OCI-LY1 (cell line): ENCODE results near the gene FABP7.

ENCODE experiments used
- H2AFZ ChIP-seq: fragments of 200-600 bp; sonication (generic), shearing (Covaris generic); 2 replicates; pipeline ENCODE4 v1.6.0; 2014; ENCODE audit warnings: antibody characterized with exemption, mild to moderate bottlenecking, low read length
- H3F3A ChIP-seq: fragments of 200-600 bp; sonication (generic), shearing (Covaris generic); 2 replicates; pipeline ENCODE4 v1.6.0; 2014; ENCODE audit warnings: mild to moderate bottlenecking, antibody characterized with exemption, low read length, moderate library complexity; ENCODE audit not compliant: insufficient read depth
- H3K27ac ChIP-seq: fragments of 200-600 bp; sonication (generic); 2 replicates; pipeline ENCODE4 v1.5.1; 2014; ENCODE audit warnings: low read length, mixed run types, mild to moderate bottlenecking, low read depth; ENCODE audit not compliant: poor library complexity, severe bottlenecking
- H3K27me3 ChIP-seq: fragments of 200-600 bp; sonication (generic); 2 replicates; pipeline ENCODE4 v1.6.0; 2014; ENCODE audit warnings: antibody characterized with exemption, mild to moderate bottlenecking, low read length, moderate library complexity; ENCODE audit not compliant: insufficient read depth
- H3K36me3 ChIP-seq: fragments of 200-600 bp; sonication (generic); 2 replicates; pipeline ENCODE4 v1.6.1; 2014; ENCODE audit warnings: mild to moderate bottlenecking, antibody characterized with exemption, low read length, moderate library complexity, mixed read lengths; ENCODE audit not compliant: insufficient read depth
- H3K4me1 ChIP-seq: fragments of 200-600 bp; sonication (generic); 2 replicates; pipeline ENCODE4 v1.5.1; 2014; ENCODE audit warnings: mild to moderate bottlenecking, low read length, moderate library complexity; ENCODE audit not compliant: insufficient read depth, severe bottlenecking
- H3K4me2 ChIP-seq: fragments of 200-600 bp; sonication (generic), shearing (Covaris generic); 2 replicates; pipeline ENCODE4 v1.6.1; 2014; ENCODE audit warnings: low read length
- H3K4me3 ChIP-seq: fragments of 200-600 bp; sonication (generic); 2 replicates; pipeline ENCODE4 v1.5.1; 2014; ENCODE audit warnings: low read length, low read depth, mild to moderate bottlenecking, mixed read lengths; ENCODE audit not compliant: poor library complexity, severe bottlenecking
- H3K79me2 ChIP-seq: fragments of 200-600 bp; shearing (Covaris generic); 2 replicates; pipeline ENCODE4 v1.6.1; 2016; ENCODE audit warnings: mixed run types, low read length, mixed read lengths; ENCODE audit not compliant: insufficient read depth
- H3K9ac ChIP-seq: fragments of 200-600 bp; sonication (generic), shearing (Covaris generic); 2 replicates; pipeline ENCODE4 v1.6.1; 2014; ENCODE audit warnings: mild to moderate bottlenecking, low read length, mixed read lengths
- H3K9me2 ChIP-seq: fragments of 200-600 bp; sonication (generic), shearing (Covaris generic); 2 replicates; pipeline ENCODE4 v1.6.1; 2014; ENCODE audit warnings: low read depth, mild to moderate bottlenecking, low read length, mixed read lengths
- H3K9me3 ChIP-seq: fragments of 200-600 bp; shearing (Covaris generic); 2 replicates; pipeline ENCODE4 v1.6.1; 2014; ENCODE audit warnings: low read length, mixed read lengths
- H4K20me1 ChIP-seq: fragments of 200-600 bp; sonication (generic), shearing (Covaris generic); 2 replicates; pipeline ENCODE4 v1.6.0; 2016; ENCODE audit warnings: mild to moderate bottlenecking, low read length; ENCODE audit not compliant: insufficient read depth
- CTCF ChIP-seq: fragments of 200-600 bp; sonication (generic), shearing (Covaris generic); IDR thresholded peaks from 2 replicates; pipeline ENCODE4 v1.5.1; 2017; ENCODE audit warnings: mild to moderate bottlenecking, antibody characterized with exemption, low read length, moderate library complexity, mixed read lengths
- EZH2 ChIP-seq: fragments of 200-600 bp; sonication (generic), shearing (Covaris generic); IDR thresholded peaks from 2 replicates; pipeline ENCODE4 v1.8.0; 2017; ENCODE audit warnings: borderline replicate concordance, mixed run types, mild to moderate bottlenecking, antibody characterized with exemption, low read length, moderate library complexity, mixed read lengths

Gene FABP7

GRCh38 chr6:122772724-122773415 is 6.6 kb upstream of the FABP7 start:
- H3K4me1 ChIP-seq, result no peaks in the 10 kb centered on the region
- H3K4me2 ChIP-seq, result no peak overlapping the region

GRCh38 chr6:122775975-122776374 is 3.5 kb upstream of the FABP7 start:
- no peaks in the 10 kb centered on the region for H3F3A ChIP-seq
- no peaks in the 10 kb centered on the region for H3K9me3 ChIP-seq
- H4K20me1 ChIP-seq, result no peaks in the 10 kb centered on the region
- TF ChIP-seq CTCF (no peak), EZH2 (no peak)
- no peaks in the 10 kb centered on the region for H3K27me3 ChIP-seq
- H3K4me2 ChIP-seq, result no peak overlapping the region
- H3K4me1 ChIP-seq, result no peaks in the 10 kb centered on the region
- H3K27ac ChIP-seq, result no peak overlapping the region
- no peak overlapping the region for H3K9ac ChIP-seq
- no peaks in the 10 kb centered on the region for H3K79me2 ChIP-seq
- H2AFZ ChIP-seq, result no peak overlapping the region
- no peaks in the 10 kb centered on the region for H3K36me3 ChIP-seq
- no peak overlapping the region for H3K4me3 ChIP-seq
- H3K9me2 ChIP-seq, result no peaks in the 10 kb centered on the region

More at GRCh38 chr6:122772724-122773415, 6.6 kb upstream of the FABP7 start:
- no peak overlapping the region for H3K4me3 ChIP-seq
- H2AFZ ChIP-seq, result no peak overlapping the region
- no peaks in the 10 kb centered on the region for H3K27me3 ChIP-seq
- H3F3A ChIP-seq, result no peaks in the 10 kb centered on the region
- H3K9me2 ChIP-seq, result no peaks in the 10 kb centered on the region
- H3K79me2 ChIP-seq, result no peaks in the 10 kb centered on the region
- H4K20me1 ChIP-seq, result no peaks in the 10 kb centered on the region
- H3K36me3 ChIP-seq, result no peaks in the 10 kb centered on the region
- no peak overlapping the region for H3K27ac ChIP-seq
- TF ChIP-seq CTCF (no peak), EZH2 (no peak)
- H3K9ac ChIP-seq, result no peak overlapping the region
- H3K9me3 ChIP-seq, result no peaks in the 10 kb centered on the region

GRCh38 chr6:122778302-122778701 is 1.2 kb upstream of the FABP7 start:
- no peak overlapping the region for H3K4me2 ChIP-seq
- no peak for TF ChIP-seq EZH2
- no peak for TF ChIP-seq CTCF
- H3F3A ChIP-seq, result no peaks in the 10 kb centered on the region

More at GRCh38 chr6:122778302-122778701, 1.2 kb upstream of the FABP7 start:
- no peaks in the 10 kb centered on the region for H3K9me3 ChIP-seq
- H3K9ac ChIP-seq, result no peak overlapping the region
- no peaks in the 10 kb centered on the region for H3K36me3 ChIP-seq
- no peak overlapping the region for H3K4me3 ChIP-seq
- H3K9me2 ChIP-seq, result no peaks in the 10 kb centered on the region
- H2AFZ ChIP-seq, result no peak overlapping the region
- H4K20me1 ChIP-seq, result no peaks in the 10 kb centered on the region
- no peaks in the 10 kb centered on the region for H3K79me2 ChIP-seq
- H3K27me3 ChIP-seq, result peaks cover 3% of the 10 kb centered on the region; the same call in 1 of the 2 replicates
- H3K27ac ChIP-seq, result no peak overlapping the region
- H3K4me1 ChIP-seq, result no peaks in the 10 kb centered on the region
